Adrenal gland (tissue), 5 donors: ENCODE measurements around the gene ZFAND6.

Experiments used
- CTCF ChIP-seq, 6 experiments: fragments of 450-650 bp in 4 of 6; fragments of 200-600 bp in 2 of 6; sonication (generic) in 1 of 6; IDR thresholded peaks; 1 replicate in 5 of 6; 2 replicates in 1 of 6; pipeline versions ENCODE4 v1.5.1 to v1.8.0; 2016 to 2021; ENCODE audit warnings: antibody characterized with exemption in 6 of 6, mild to moderate bottlenecking in 2 of 6, moderate library complexity in 1 of 6
- POLR2A ChIP-seq, 2 donors: fragments of 450-650 bp; IDR thresholded peaks; one replicate each; pipeline ENCODE4 v1.6.1; 2017; ENCODE audit warnings: antibody characterized with exemption in 2 of 2, mild to moderate bottlenecking in 2 of 2, moderate library complexity in 1 of 2
- donor health status: DM: no; HTN: no; CAD: no.

DNA sequence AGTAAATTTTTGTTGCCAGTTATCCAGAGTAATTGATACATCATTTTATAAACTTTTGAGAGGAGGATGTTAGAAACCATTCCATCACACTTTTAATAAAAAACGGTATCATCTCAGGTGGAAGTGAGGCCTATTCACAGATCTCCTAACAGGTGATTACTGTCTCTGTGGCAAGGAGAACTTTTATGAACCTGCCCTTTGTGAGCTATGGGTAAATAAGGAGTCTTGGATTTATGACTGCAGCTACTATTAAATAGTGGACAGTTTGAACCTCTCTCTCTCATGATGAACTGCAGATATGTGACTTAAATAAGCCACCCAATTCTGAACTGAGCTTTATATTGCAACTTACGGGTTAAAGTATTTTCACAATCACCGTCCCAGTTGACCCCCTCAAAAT is 45.7 kb downstream of the ZFAND6 start:
- TF ChIP-seq CTCF (IDR thresholded peaks at IDR 0.05) (no peak), POLR2A (IDR thresholded peaks at IDR 0.05) (no peak)
